Activated T-helper 1 cell treated with Interleukin-2 at 50 U/mL for 16 hours (primary cell): ENCODE measurements around the gene PKN2.
"Not testable (repeated sequence)": the region's sequence is repeated elsewhere in the genome, so short reads cannot be mapped to it uniquely, and the experiment has no call there.

Experiments used
- DNase-seq: peaks from one replicate; pipeline ENCODE4 v3.0.0-alpha.2; 2020; ENCODE audit warnings: low read depth

PKN2 gene

GRCh38 chr1:88791192-88791591, 107.1 kb downstream of the PKN2 start:
- no peak for DNase-seq

GRCh38 chr1:88799491-88799890, 115.4 kb downstream of the PKN2 start:
- no peak for DNase-seq

GRCh38 chr1:88800382-88801051, 116.4 kb downstream of the PKN2 start:
- DNase-seq: no peak

- DNase-seq: no peak
Measured at GRCh38 chr1:88801575-88802208, 117.6 kb downstream of the PKN2 start.

GRCh38 chr1:88802404-88802803, 118.3 kb downstream of the PKN2 start:
- no peak for DNase-seq

- no peak for DNase-seq
Measured at GRCh38 chr1:88802950-88803349, 118.9 kb downstream of the PKN2 start.

- no peak for DNase-seq
Measured at GRCh38 chr1:88803444-88803843, 119.4 kb downstream of the PKN2 start.

GRCh38 chr1:88812366-88812765, 128.3 kb downstream of the PKN2 start:
- no peak for DNase-seq

GRCh38 chr1:88813471-88813870, 129.4 kb downstream of the PKN2 start:
- DNase-seq: no peak

GRCh38 chr1:88819642-88820041, 135.6 kb downstream of the PKN2 start:
- DNase-seq: not testable (repeated sequence)

GRCh38 chr1:88825721-88826120, 141.6 kb downstream of the PKN2 start:
- no peak for DNase-seq

GRCh38 chr1:88847643-88848042, 163.6 kb downstream of the PKN2 start:
- no peak for DNase-seq

- no peak for DNase-seq
Measured at GRCh38 chr1:88851303-88852063, 167.4 kb downstream of the PKN2 start.

- no peak for DNase-seq
Measured at GRCh38 chr1:88867743-88868521, 183.9 kb downstream of the PKN2 start.

GRCh38 chr1:88869644-88870043, 185.6 kb downstream of the PKN2 start:
- not testable (repeated sequence) for DNase-seq

- DNase-seq: no peak
Measured at GRCh38 chr1:88873737-88874349, 189.8 kb downstream of the PKN2 start.

GRCh38 chr1:88875595-88875994, 191.5 kb downstream of the PKN2 start:
- no peak for DNase-seq

- DNase-seq: no peak
Measured at GRCh38 chr1:88876573-88877365, 192.7 kb downstream of the PKN2 start.

GRCh38 chr1:88877382-88877825, 193.3 kb downstream of the PKN2 start:
- DNase-seq: no peak

GRCh38 chr1:88877911-88878310, 193.8 kb downstream of the PKN2 start:
- DNase-seq: no peak

- DNase-seq: no peak
Measured at GRCh38 chr1:88878731-88879130, 194.7 kb downstream of the PKN2 start.
